HepG2 (cell line): Measurements from ENCODE around the gene TCF12. TPM values are rescaled to one million over a fixed set of nuclear protein-coding genes. Genes with fewer than 3 reads are reported as not detected.

Source experiments
- ATAC-seq: fragments of 200-7000 bp; cut with Tn5 transposase; 3 replicates; pipeline ENCODE4 v1.9.1; 2020; ENCODE audit warnings: mild to moderate bottlenecking, moderate library complexity
- BruUV-seq: library from RNA; stranded (reverse); fragments of 400-500 nt; replicated peaks from 2 replicates; lab custom pipeline; 2021; lab: Mats Ljungman, UMichigan
- CTCF ChIA-PET: fragments of 300-600 bp; formaldehyde crosslinking; extraction: SDS; loops from one replicate; lab custom pipeline; 2021; ENCODE audit warnings: low total read pairs, inconsistent platforms, low intra/inter-chr PET ratio; lab: Yijun Ruan, JAX
- POLR2A ChIA-PET: fragments of 350-600 bp; sonication (Branson Sonifier 250); formaldehyde crosslinking; loops from one replicate; lab custom pipeline; 2020; ENCODE audit warnings: antibody characterized with exemption, inconsistent platforms; lab: Yijun Ruan, JAX
- DNase-seq: peaks from one replicate; pipeline ENCODE4 v3.0.0-alpha.2; 2015; ENCODE audit warnings: low spot score
- FAIRE-seq: peaks from 3 replicates; lab custom pipeline; 2011; peaks lifted over from hg19 to GRCh38; lab: Jason Lieb, UNC
- H2AFZ ChIP-seq: one replicate; pipeline ENCODE4 v1.6.1; 2011; ENCODE audit warnings: low read length, inconsistent platforms
- H3K27ac ChIP-seq: fragments of 300-600 bp; 3 replicates; pipeline ENCODE4 v1.8.0; 2011; ENCODE audit warnings: mixed run types, mild to moderate bottlenecking, mixed read lengths, low read length, inconsistent platforms; ENCODE audit not compliant: insufficient read depth; ENCODE audit errors: extremely low read length
- H3K27me3 ChIP-seq, 2 experiments: fragments of 200-600 bp in 1 of 2; 2 replicates in 1 of 2; 3 replicates in 1 of 2; pipeline versions ENCODE4 v1.6.0 to v1.8.0; 2011; ENCODE audit warnings: low read length in 2 of 2, mild to moderate bottlenecking in 2 of 2, moderate library complexity in 2 of 2, inconsistent platforms in 1 of 2; ENCODE audit not compliant: insufficient read depth in 2 of 2, control insufficient read depth in 1 of 2
- H3K36me3 ChIP-seq, 2 experiments: fragments of 200-600 bp in 1 of 2; replicated peaks in 1 of 2; 2 replicates in 1 of 2; 3 replicates in 1 of 2; pipeline versions ENCODE4 v1.5.1 to v1.8.0; 2011; ENCODE audit warnings: low read length in 2 of 2, inconsistent platforms in 1 of 2; ENCODE audit not compliant: insufficient read depth in 2 of 2, control insufficient read depth in 1 of 2
- H3K4me1 ChIP-seq: 2 replicates; pipeline ENCODE4 v1.5.1; 2012; ENCODE audit warnings: low read length, inconsistent platforms; ENCODE audit not compliant: insufficient read depth
- H3K4me2 ChIP-seq: 2 replicates; pipeline ENCODE4 v1.6.0; 2011; ENCODE audit warnings: low read depth, low read length, inconsistent platforms
- H3K4me3 ChIP-seq, 3 experiments: fragments of 200-600 bp in 1 of 3; sonication (generic), shearing (Covaris generic) in 1 of 3; replicated peaks in 1 of 3; 2 replicates each; pipeline ENCODE4 v1.5.1; 2011 to 2016; ENCODE audit warnings: low read length in 3 of 3, inconsistent platforms in 2 of 3, low read depth in 2 of 3, mild to moderate bottlenecking in 2 of 3, control low read depth in 1 of 3, mixed read lengths in 1 of 3; ENCODE audit not compliant: insufficient read depth in 1 of 3
- H3K79me2 ChIP-seq: one replicate; pipeline ENCODE4 v1.6.1; 2011; ENCODE audit warnings: low read length, inconsistent platforms; ENCODE audit not compliant: insufficient read depth
- H3K9ac ChIP-seq: 2 replicates; pipeline ENCODE4 v1.6.0; 2011; ENCODE audit warnings: mild to moderate bottlenecking, low read depth, low read length, inconsistent platforms; ENCODE audit not compliant: insufficient read depth
- H3K9me3 ChIP-seq: 2 replicates; pipeline ENCODE4 v1.5.1; 2012; ENCODE audit warnings: mild to moderate bottlenecking, low read length
- H4K20me1 ChIP-seq: 2 replicates; pipeline ENCODE4 v1.6.0; 2011; ENCODE audit warnings: inconsistent platforms, mild to moderate bottlenecking, low read length, moderate library complexity; ENCODE audit not compliant: insufficient read depth
- EEA1 ChIP-seq: sonication (generic); formaldehyde crosslinking; IDR thresholded peaks from 2 replicates; pipeline ENCODE4 v1.5.1; 2020; ENCODE audit warnings: mild to moderate bottlenecking, missing genetic modification reagents, borderline replicate concordance
- NKX3-1 ChIP-seq: sonication (generic); formaldehyde crosslinking; IDR thresholded peaks from 2 replicates; pipeline ENCODE4 v1.5.0; 2020; ENCODE audit warnings: missing genetic modification reagents
- NR2F2 ChIP-seq: IDR thresholded peaks from 2 replicates; pipeline ENCODE4 v1.6.1; 2012; ENCODE audit warnings: low read depth, inconsistent platforms, borderline replicate concordance
- STAG1 ChIP-seq: sonication (generic); formaldehyde crosslinking; IDR thresholded peaks from 2 replicates; pipeline ENCODE4 v1.4.0; 2020; ENCODE audit warnings: missing genetic modification reagents
- STAT5B ChIP-seq: sonication (generic); formaldehyde crosslinking; IDR thresholded peaks from 2 replicates; pipeline ENCODE4 v1.4.0; 2020; ENCODE audit warnings: missing genetic modification reagents
- SUZ12 ChIP-seq: fragments of 150-350 bp; IDR thresholded peaks from 2 replicates; pipeline ENCODE4 v1.6.1; 2014; ENCODE audit warnings: low read depth, low read length
- TCF7 ChIP-seq: sonication (generic); IDR thresholded peaks from 2 replicates; pipeline ENCODE4 v1.6.1; 2016; ENCODE audit warnings: antibody characterized with exemption, low read depth
- ZNF354B ChIP-seq: sonication (generic); formaldehyde crosslinking; IDR thresholded peaks from 2 replicates; pipeline ENCODE4 v1.8.0; 2022; ENCODE audit warnings: mild to moderate bottlenecking, missing genetic modification reagents
- ZNF839 ChIP-seq: sonication (generic); formaldehyde crosslinking; IDR thresholded peaks from 2 replicates; pipeline ENCODE4 v1.4.0; 2020; ENCODE audit warnings: missing genetic modification reagents, mild to moderate bottlenecking, borderline replicate concordance
- ZNF891 ChIP-seq: sonication (generic); formaldehyde crosslinking; IDR thresholded peaks from 2 replicates; pipeline ENCODE4 v1.5.0; 2020; ENCODE audit warnings: mild to moderate bottlenecking, missing genetic modification reagents
- WGBS: methylation state at CpG from one replicate; pipeline ENCODE4 v1.1.6; 2017; ENCODE audit warnings: low lambda C conversion rate; 5-methylcytosine and 5-hydroxymethylcytosine counted together
- in situ Hi-C: cut with HindIII; loops from 2 replicates; pipeline ENCODE4 v1.10.0; 2017; ENCODE audit warnings: low pct_unique_long_range_greater_than_20kb; ENCODE audit not compliant: extremely low pct_ligation_motif_present
- intact Hi-C: fragments of 100-400 bp; cut with micrococcal nuclease; formaldehyde crosslinking; loops from one replicate; pipeline ENCODE4 v1.10.0; 2022; ENCODE audit not compliant: unreplicated experiment
- polyA plus RNA-seq, 8 experiments: library from polyadenylated mRNA; depleted of rRNA in 3 of 8; stranded (reverse) in 7 of 8; unstranded in 1 of 8; fragments of >200 nt; fragmentation: Illumina TruSeq in 4 of 8; extraction: Trizol in 4 of 8; gene quantifications; 2 replicates each; pipeline versions ENCODE4 v1.2.1 to v1.2.3, GENCODE V29; 2011 to 2016; ENCODE audit warnings: low read depth in 4 of 8, missing spikeins in 1 of 8, mixed read lengths in 1 of 8; ENCODE audit not compliant: insufficient read depth in 1 of 8
- total RNA-seq, 5 experiments: library from RNA; depleted of rRNA; stranded (reverse); fragments of >200 nt; fragmentation: Illumina TruSeq; extraction: Trizol; gene quantifications; 2 replicates each; pipeline ENCODE4 v1.2.3, GENCODE V29; 2016; ENCODE audit warnings: low read depth in 1 of 5
- TF ChIP-seq, protein P1 (sequence below): sonication (generic); formaldehyde crosslinking; IDR thresholded peaks from 2 replicates; pipeline ENCODE4 v1.5.0; 2020; ENCODE audit warnings: missing genetic modification reagents, mild to moderate bottlenecking, borderline replicate concordance
- TF ChIP-seq, protein P2 (sequence below): sonication (generic); formaldehyde crosslinking; IDR thresholded peaks from 2 replicates; pipeline ENCODE4 v1.8.1; 2023; ENCODE audit warnings: mild to moderate bottlenecking, inconsistent platforms, moderate library complexity, missing genetic modification reagents, borderline replicate concordance

The TCF12 gene
- total and polyA plus RNA-seq, 2 of the 13 experiments (the other 11 are each of a cell fraction or from before 2014, with no cell fraction given) = 48.6 to 51.1 TPM

DNA sequence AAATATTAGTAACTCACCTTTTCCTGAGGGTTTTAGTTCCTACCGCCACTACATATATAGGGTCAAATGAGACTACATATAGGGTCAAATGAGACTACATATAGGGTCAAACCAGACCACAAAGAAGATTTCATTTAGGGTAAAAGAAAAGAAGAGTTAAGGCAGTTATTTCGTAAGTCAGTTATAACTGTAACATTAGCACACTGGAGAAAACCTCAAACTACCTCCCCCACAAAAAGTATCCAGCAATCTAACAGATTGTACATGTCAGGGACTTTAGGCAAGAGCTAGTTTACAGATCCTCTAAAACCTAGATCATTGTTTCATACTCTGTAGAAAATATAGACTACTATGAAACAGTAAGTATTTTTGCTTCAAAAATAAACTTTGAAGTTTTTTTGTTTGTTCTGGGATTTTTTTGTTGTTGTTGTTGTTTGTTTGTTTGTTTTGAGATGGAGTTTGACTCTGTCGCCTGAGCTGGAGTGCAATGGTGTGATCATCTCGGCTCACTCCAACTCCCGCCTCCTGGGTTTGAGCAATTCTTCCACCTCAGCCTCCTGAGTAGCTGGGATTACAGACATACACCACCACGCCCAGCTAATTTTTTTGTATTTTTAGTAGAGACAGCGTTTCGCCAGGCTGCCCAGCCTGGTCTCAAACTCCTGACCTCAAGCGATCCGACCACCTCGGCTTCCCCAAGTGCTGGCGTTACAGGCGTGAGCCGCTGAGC is 365.5 kb downstream of the TCF12 start:
- Histone ChIP-seq H3K9ac (no peak overlapping the region), H3K27me3 (no peaks in the 10 kb centered on the region), H3K4me2 (no peak overlapping the region), H3K4me1 (no peaks in the 10 kb centered on the region), H3K79me2 (no peaks in the 10 kb centered on the region), H2AFZ (no peak overlapping the region), H3K4me3 (no peak overlapping the region), H3K9me3 (no peaks in the 10 kb centered on the region), H3K36me3 (peaks cover 13 to 49% of the 10 kb centered on the region in 2 experiments; a peak in 4 of 5 replicates), H3K27ac (no peak overlapping the region), H4K20me1 (no peaks in the 10 kb centered on the region)
- intact Hi-C loops = no loop called here
- ChIA-PET POLR2A (no interaction called here), CTCF (no interaction called here)
- TF ChIP-seq, protein P1, sequence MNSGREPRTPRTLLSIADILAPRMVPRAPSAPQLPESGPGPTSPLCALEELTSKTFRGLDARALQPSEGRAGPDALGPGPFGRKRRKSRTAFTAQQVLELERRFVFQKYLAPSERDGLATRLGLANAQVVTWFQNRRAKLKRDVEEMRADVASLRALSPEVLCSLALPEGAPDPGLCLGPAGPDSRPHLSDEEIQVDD (CRISPR knock-in tag) = no peak
- TF ChIP-seq STAG1 (CRISPR knock-in tag) (no peak), NR2F2 (no peak), TCF7 (no peak), EEA1 (no peak), ZNF354B (CRISPR knock-in tag) (no peak), ZNF839 (CRISPR knock-in tag) (no peak), NKX3-1 (CRISPR knock-in tag) (no peak), SUZ12 (no peak), STAT5B (CRISPR knock-in tag) (no peak), ZNF891 (CRISPR knock-in tag) (no peak)
- TF ChIP-seq, protein P2, sequence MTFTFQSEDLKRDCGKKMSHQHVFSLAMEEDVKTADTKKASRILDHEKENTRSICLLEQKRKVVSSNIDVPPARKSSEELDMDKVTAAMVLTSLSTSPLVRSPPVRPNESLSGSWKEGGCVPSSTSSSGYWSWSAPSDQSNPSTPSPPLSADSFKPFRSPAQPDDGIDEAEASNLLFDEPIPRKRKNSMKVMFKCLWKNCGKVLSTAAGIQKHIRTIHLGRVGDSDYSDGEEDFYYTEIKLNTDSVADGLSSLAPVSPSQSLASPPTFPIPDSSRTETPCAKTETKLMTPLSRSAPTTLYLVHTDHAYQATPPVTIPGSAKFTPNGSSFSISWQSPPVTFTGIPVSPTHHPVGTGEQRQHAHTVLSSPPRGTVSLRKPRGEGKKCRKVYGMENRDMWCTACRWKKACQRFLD = no peak
- DNase-seq (no peak), ATAC-seq (no peak), FAIRE-seq (no peak)
- in situ Hi-C loops = no loop called here
- BruUV-seq = no TSS peak
- 98% methylated on average over 14 of the region's 14 CpGs for WGBS
